ENCODE measurements around the gene NXPH1.

Gene NXPH1

GRCh38 chr7:8507566-8507965 is 74.2 kb downstream of the NXPH1 start:
- WGBS (ENCODE audit: extremely low coverage, insufficient coverage, insufficient read length), result no CpG with 5 or more reads among the region's 2 CpGs
- no peak overlapping the region for H3K9ac ChIP-seq (ENCODE audit: low read length)
- no peaks in the 10 kb centered on the region for H3K4me1 ChIP-seq (ENCODE audit: control insufficient read depth in 1 of 2, insufficient read depth in 2 of 2, low read length in 2 of 2)
- no peak overlapping the region for H2BK12ac ChIP-seq (ENCODE audit: low read length)
- H3K79me2 ChIP-seq (ENCODE audit: control insufficient read depth, insufficient read depth, low read length, poor library complexity), result no peaks in the 10 kb centered on the region
- H3K9me3 ChIP-seq (ENCODE audit: insufficient read depth, low read depth, low read length), result no peaks in the 10 kb centered on the region
- no peak overlapping the region for H2AFZ ChIP-seq (ENCODE audit: insufficient read depth, low read length, poor library complexity)
- no peak overlapping the region for H3K23ac ChIP-seq (ENCODE audit: low read length)
- no peaks in the 10 kb centered on the region for H3K36me3 ChIP-seq (ENCODE audit: control insufficient read depth in 1 of 2, insufficient read depth in 2 of 2, low read length in 2 of 2)
- no peak overlapping the region for H2BK120ac ChIP-seq (ENCODE audit: insufficient read depth, low read length, poor library complexity)
- H4K12ac ChIP-seq (ENCODE audit: low read depth, low read length), result no peak overlapping the region
- H3K27ac ChIP-seq (ENCODE audit: low read depth, low read length), result no peak overlapping the region
- H2AK5ac ChIP-seq (ENCODE audit: low read length), result no peak overlapping the region
- H3K4me2 ChIP-seq (ENCODE audit: low read length), result no peak overlapping the region
- no peak for DNase-seq
- no peak overlapping the region for H2BK5ac ChIP-seq (ENCODE audit: low read depth, low read length, poor library complexity)
- H3K14ac ChIP-seq (ENCODE audit: low read length), result no peak overlapping the region
- no peaks in the 10 kb centered on the region for H3K79me1 ChIP-seq (ENCODE audit: low read length)
- no peak overlapping the region for H4K8ac ChIP-seq (ENCODE audit: low read depth, low read length)
- no peak overlapping the region for H4K91ac ChIP-seq (ENCODE audit: low read depth, low read length)
- no peaks in the 10 kb centered on the region for H3K27me3 ChIP-seq (ENCODE audit: insufficient read depth, low read length)
- no peak overlapping the region for H3K18ac ChIP-seq (ENCODE audit: low read length)
- no peak overlapping the region for H3K4ac ChIP-seq (ENCODE audit: low read depth, low read length)
- H3K4me3 ChIP-seq (ENCODE audit: low read depth, low read length), result no peak overlapping the region

- Histone ChIP-seq H3K4ac (ENCODE audit: low read depth, low read length) (no peak overlapping the region), H3K79me1 (ENCODE audit: low read length) (no peaks in the 10 kb centered on the region), H3K36me3 (ENCODE audit: control insufficient read depth in 1 of 2, insufficient read depth in 2 of 2, low read length in 2 of 2) (no peaks in the 10 kb centered on the region), H3K79me2 (ENCODE audit: control insufficient read depth, insufficient read depth, low read length, poor library complexity) (no peaks in the 10 kb centered on the region), H2AFZ (ENCODE audit: insufficient read depth, low read length, poor library complexity) (no peak overlapping the region), H3K9ac (ENCODE audit: low read length) (no peak overlapping the region), H2BK120ac (ENCODE audit: insufficient read depth, low read length, poor library complexity) (no peak overlapping the region), H3K9me3 (ENCODE audit: insufficient read depth, low read depth, low read length) (no peaks in the 10 kb centered on the region), H3K4me1 (ENCODE audit: control insufficient read depth in 1 of 2, insufficient read depth in 2 of 2, low read length in 2 of 2) (no peaks in the 10 kb centered on the region), H3K27me3 (ENCODE audit: insufficient read depth, low read length) (no peaks in the 10 kb centered on the region), H2AK5ac (ENCODE audit: low read length) (no peak overlapping the region), H3K4me2 (ENCODE audit: low read length) (no peak overlapping the region), H3K27ac (ENCODE audit: low read depth, low read length) (no peak overlapping the region), H4K12ac (ENCODE audit: low read depth, low read length) (no peak overlapping the region), H4K8ac (ENCODE audit: low read depth, low read length) (no peak overlapping the region), H3K23ac (ENCODE audit: low read length) (no peak overlapping the region), H2BK5ac (ENCODE audit: low read depth, low read length, poor library complexity) (no peak overlapping the region), H2BK12ac (ENCODE audit: low read length) (no peak overlapping the region), H3K4me3 (ENCODE audit: low read depth, low read length) (no peak overlapping the region), H3K14ac (ENCODE audit: low read length) (no peak overlapping the region), H4K91ac (ENCODE audit: low read depth, low read length) (no peak overlapping the region), H3K18ac (ENCODE audit: low read length) (no peak overlapping the region)
- no peak for DNase-seq
- no CpG with 5 or more reads among the region's 1 CpG for WGBS (ENCODE audit: extremely low coverage, insufficient coverage, insufficient read length)
Observed at GRCh38 chr7:8509621-8510020, 76.2 kb downstream of the NXPH1 start.

GRCh38 chr7:8511855-8512254 is 78.4 kb downstream of the NXPH1 start:
- no peak overlapping the region for H3K27ac ChIP-seq (ENCODE audit: low read depth, low read length)
- H3K23ac ChIP-seq (ENCODE audit: low read length), result no peak overlapping the region
- H3K27me3 ChIP-seq (ENCODE audit: insufficient read depth, low read length), result no peaks in the 10 kb centered on the region
- H3K4me1 ChIP-seq (ENCODE audit: control insufficient read depth in 1 of 2, insufficient read depth in 2 of 2, low read length in 2 of 2), result no peaks in the 10 kb centered on the region
- no peak overlapping the region for H2BK120ac ChIP-seq (ENCODE audit: insufficient read depth, low read length, poor library complexity)
- no peak overlapping the region for H4K8ac ChIP-seq (ENCODE audit: low read depth, low read length)
- no peak overlapping the region for H3K18ac ChIP-seq (ENCODE audit: low read length)
- H3K36me3 ChIP-seq (ENCODE audit: control insufficient read depth in 1 of 2, insufficient read depth in 2 of 2, low read length in 2 of 2), result no peaks in the 10 kb centered on the region
- H4K91ac ChIP-seq (ENCODE audit: low read depth, low read length), result no peak overlapping the region
- no peak overlapping the region for H2AFZ ChIP-seq (ENCODE audit: insufficient read depth, low read length, poor library complexity)
- H2AK5ac ChIP-seq (ENCODE audit: low read length), result no peak overlapping the region
- no peak overlapping the region for H3K9ac ChIP-seq (ENCODE audit: low read length)
- no peak overlapping the region for H2BK5ac ChIP-seq (ENCODE audit: low read depth, low read length, poor library complexity)
- no peak overlapping the region for H3K14ac ChIP-seq (ENCODE audit: low read length)
- H3K9me3 ChIP-seq (ENCODE audit: insufficient read depth, low read depth, low read length), result no peaks in the 10 kb centered on the region
- H3K79me1 ChIP-seq (ENCODE audit: low read length), result no peaks in the 10 kb centered on the region
- WGBS (ENCODE audit: extremely low coverage, insufficient coverage, insufficient read length), result no CpG with 5 or more reads among the region's 3 CpGs
- no peaks in the 10 kb centered on the region for H3K79me2 ChIP-seq (ENCODE audit: control insufficient read depth, insufficient read depth, low read length, poor library complexity)
- no peak overlapping the region for H4K12ac ChIP-seq (ENCODE audit: low read depth, low read length)
- DNase-seq, result no peak
- H3K4ac ChIP-seq (ENCODE audit: low read depth, low read length), result no peak overlapping the region
- no peak overlapping the region for H3K4me2 ChIP-seq (ENCODE audit: low read length)
- no peak overlapping the region for H3K4me3 ChIP-seq (ENCODE audit: low read depth, low read length)
- H2BK12ac ChIP-seq (ENCODE audit: low read length), result no peak overlapping the region

GRCh38 chr7:8514781-8515519 is 81.5 kb downstream of the NXPH1 start:
- H4K91ac ChIP-seq (ENCODE audit: low read depth, low read length), result no peak overlapping the region
- no peak for DNase-seq
- no peak overlapping the region for H2AFZ ChIP-seq (ENCODE audit: insufficient read depth, low read length, poor library complexity)

More at GRCh38 chr7:8514781-8515519, 81.5 kb downstream of the NXPH1 start:
- Histone ChIP-seq H3K4me1 (ENCODE audit: control insufficient read depth in 1 of 2, insufficient read depth in 2 of 2, low read length in 2 of 2) (no peaks in the 10 kb centered on the region), H3K27ac (ENCODE audit: low read depth, low read length) (no peak overlapping the region), H3K9me3 (ENCODE audit: insufficient read depth, low read depth, low read length) (no peaks in the 10 kb centered on the region), H2AK5ac (ENCODE audit: low read length) (no peak overlapping the region), H2BK12ac (ENCODE audit: low read length) (no peak overlapping the region), H3K23ac (ENCODE audit: low read length) (no peak overlapping the region), H3K18ac (ENCODE audit: low read length) (no peak overlapping the region), H3K4me2 (ENCODE audit: low read length) (no peak overlapping the region), H3K79me1 (ENCODE audit: low read length) (no peaks in the 10 kb centered on the region), H2BK5ac (ENCODE audit: low read depth, low read length, poor library complexity) (no peak overlapping the region), H4K12ac (ENCODE audit: low read depth, low read length) (no peak overlapping the region), H3K9ac (ENCODE audit: low read length) (no peak overlapping the region), H3K36me3 (ENCODE audit: control insufficient read depth in 1 of 2, insufficient read depth in 2 of 2, low read length in 2 of 2) (no peaks in the 10 kb centered on the region), H3K4ac (ENCODE audit: low read depth, low read length) (no peak overlapping the region), H3K27me3 (ENCODE audit: insufficient read depth, low read length) (no peaks in the 10 kb centered on the region), H3K79me2 (ENCODE audit: control insufficient read depth, insufficient read depth, low read length, poor library complexity) (no peaks in the 10 kb centered on the region), H4K8ac (ENCODE audit: low read depth, low read length) (no peak overlapping the region), H3K4me3 (ENCODE audit: low read depth, low read length) (no peak overlapping the region), H3K14ac (ENCODE audit: low read length) (no peak overlapping the region), H2BK120ac (ENCODE audit: insufficient read depth, low read length, poor library complexity) (no peak overlapping the region)
- WGBS (ENCODE audit: extremely low coverage, insufficient coverage, insufficient read length), result no CpG with 5 or more reads among the region's 3 CpGs
